Calu3 (cell line): ENCODE results near the gene SNX33. TPM values are rescaled to one million over a fixed set of nuclear protein-coding genes. Genes with fewer than 3 reads are reported as not detected.
A peak's percentile ranks its signal among the peaks of the same experiment; 100 is the strongest.

Experiments used
- BruUV-seq: library from RNA; stranded (reverse); fragments of 400-500 nt; replicated peaks from 2 replicates; lab custom pipeline; 2021; lab: Mats Ljungman, UMichigan
- CTCF ChIA-PET: fragments of 300-600 bp; sonication (Branson Sonifier 250); formaldehyde crosslinking; loops from one replicate; lab custom pipeline; 2022; ENCODE audit warnings: antibody characterized with exemption; lab: Charles Lee
- DNase-seq: peaks from one replicate; pipeline ENCODE4 v3.0.0; 2022
- H3K27ac Mint-ChIP-seq: one replicate; pipeline ENCODE4 v1.8.0; 2022; ENCODE audit warnings: mixed read lengths; ENCODE audit not compliant: unreplicated experiment
- H3K27me3 Mint-ChIP-seq: one replicate; pipeline ENCODE4 v1.8.0; 2022; ENCODE audit warnings: mixed read lengths; ENCODE audit not compliant: unreplicated experiment
- H3K36me3 Mint-ChIP-seq: one replicate; pipeline ENCODE4 v1.8.0; 2022; ENCODE audit warnings: mild to moderate bottlenecking, moderate library complexity, mixed read lengths; ENCODE audit not compliant: insufficient read depth, unreplicated experiment
- H3K4me1 Mint-ChIP-seq: one replicate; pipeline ENCODE4 v1.8.0; 2022; ENCODE audit warnings: mild to moderate bottlenecking, low read depth, mixed read lengths; ENCODE audit not compliant: unreplicated experiment
- H3K4me3 Mint-ChIP-seq: one replicate; pipeline ENCODE4 v1.8.0; 2022; ENCODE audit warnings: mild to moderate bottlenecking, low read depth, moderate library complexity, mixed read lengths; ENCODE audit not compliant: unreplicated experiment
- H3K9me3 Mint-ChIP-seq: one replicate; pipeline ENCODE4 v1.8.0; 2022; ENCODE audit warnings: low read depth, mixed read lengths; ENCODE audit not compliant: unreplicated experiment
- CTCF ChIP-seq: fragments of 200-600 bp; IDR thresholded peaks from one replicate; pipeline ENCODE4 v1.8.0; 2022; ENCODE audit warnings: antibody characterized with exemption; ENCODE audit not compliant: unreplicated experiment
- intact Hi-C: fragments of 100-400 bp; cut with micrococcal nuclease; formaldehyde crosslinking; loops from one replicate; pipeline ENCODE4 v1.10.0; 2022; ENCODE audit not compliant: unreplicated experiment
- total RNA-seq: library from RNA; stranded (reverse); gene quantifications from 2 replicates; pipeline ENCODE4 v1.2.3, GENCODE V29; 2022

The SNX33 gene
- total RNA-seq, 1 experiment from 2014 or later = 23.2 TPM

GRCh38 chr15:75606711-75607699, 40.7 kb upstream of the SNX33 start:
- CTCF ChIA-PET = interaction anchor here (1.3 kb wide), 1 partner anchor 21 kb away, joined by 4 read pairs; no protein-coding TSS in a partner anchor
- Mint-ChIP-seq H3K27me3 (no peaks in the 10 kb centered on the region), H3K27ac (no peak overlapping the region), H3K36me3 (peaks cover 37% of the 10 kb centered on the region), H3K4me1 (no peaks in the 10 kb centered on the region), H3K4me3 (no peak overlapping the region), H3K9me3 (no peaks in the 10 kb centered on the region)
- no TSS peak for BruUV-seq
- no peak for TF ChIP-seq CTCF
- no peak for DNase-seq
- intact Hi-C loops = no loop called here

- CTCF ChIA-PET = no interaction called here
- Mint-ChIP-seq H3K36me3 (peaks cover 26% of the 10 kb centered on the region), H3K9me3 (no peaks in the 10 kb centered on the region), H3K27me3 (no peaks in the 10 kb centered on the region), H3K4me3 (no peak overlapping the region), H3K27ac (no peak overlapping the region), H3K4me1 (peaks cover 12% of the 10 kb centered on the region)
- no peak for TF ChIP-seq CTCF
- BruUV-seq = no TSS peak
- intact Hi-C loops = no loop called here
- no peak for DNase-seq
Observed at GRCh38 chr15:75616766-75617165, 30.9 kb upstream of the SNX33 start.

- intact Hi-C loops = loop anchor here (5.0 kb wide), 1 partner anchor 43 kb away; the partner anchor contains the start of gene PTPN9
- CTCF ChIA-PET = interaction anchor here (0.6 to 1.5 kb wide), 9 partner anchors 12 to 1735 kb away, joined by 3 to 7 read pairs (median 4); partner anchors contain the start of genes PTPN9 and SNX33
- no peaks in the 10 kb centered on the region for H3K27me3 Mint-ChIP-seq
Observed at GRCh38 chr15:75620058-75620820, 27.5 kb upstream of the SNX33 start.

More at GRCh38 chr15:75620058-75620820, 27.5 kb upstream of the SNX33 start:
- Mint-ChIP-seq H3K9me3 (no peaks in the 10 kb centered on the region), H3K36me3 (peaks cover 24% of the 10 kb centered on the region), H3K27ac (peak overlapping the region; percentile 49), H3K4me1 (peaks cover 12% of the 10 kb centered on the region), H3K4me3 (no peak overlapping the region)
- TF ChIP-seq CTCF = no peak
- BruUV-seq = TSS peak; percentile 20
- DNase-seq = no peak
